Measurements from ENCODE around the gene LIMCH1.
"Not testable (repeated sequence)": the region's sequence is repeated elsewhere in the genome, so short reads cannot be mapped to it uniquely, and the experiment has no call there.

The LIMCH1 gene

GRCh38 chr4:41728573-41728913 is 190.6 kb downstream of the LIMCH1 start:
- no peak for TF ChIP-seq EZH2phosphoT487 (IDR thresholded peaks at IDR 0.05; ENCODE audit: low read depth)
- no peak for TF ChIP-seq CTCF (IDR thresholded peaks at IDR 0.05; ENCODE audit: low read depth, low read length)
- Histone ChIP-seq H3K27ac (ENCODE audit: low read length) (peak overlapping the region; percentile 92), H3K4me3 (ENCODE audit: low read length) (peak overlapping the region; percentile 40), H3K36me3 (replicated peaks; ENCODE audit: low read depth, low read length) (peaks cover 21% of the 10 kb centered on the region), H3K27me3 (ENCODE audit: low read depth, low read length) (no peaks in the 10 kb centered on the region), H4K20me1 (ENCODE audit: insufficient read depth, low read length) (no peaks in the 10 kb centered on the region), H3K9ac (ENCODE audit: low read length) (peak overlapping the region; percentile 45), H3K4me2 (ENCODE audit: low read length) (peak overlapping the region; percentile 70), H3K4me1 (ENCODE audit: low read length) (peaks cover 52% of the 10 kb centered on the region), H3K9me3 (ENCODE audit: insufficient read depth, low read length) (peaks cover 12% of the 10 kb centered on the region), H2AFZ (ENCODE audit: low read depth, low read length) (peak overlapping the region; percentile 35; the same call in 1 of the 2 replicates), H3K79me2 (ENCODE audit: low read length) (no peaks in the 10 kb centered on the region)

- Histone ChIP-seq H3K4me2 (ENCODE audit: low read length) (no peak overlapping the region), H2AFZ (ENCODE audit: low read depth, low read length) (no peak overlapping the region), H3K27me3 (ENCODE audit: low read depth, low read length) (no peaks in the 10 kb centered on the region), H3K9me3 (ENCODE audit: insufficient read depth, low read length) (no peaks in the 10 kb centered on the region), H4K20me1 (ENCODE audit: insufficient read depth, low read length) (no peaks in the 10 kb centered on the region), H3K36me3 (replicated peaks; ENCODE audit: low read depth, low read length) (peaks cover 6% of the 10 kb centered on the region), H3K27ac (ENCODE audit: low read length) (no peak overlapping the region), H3K4me1 (ENCODE audit: low read length) (peaks cover 49% of the 10 kb centered on the region), H3K4me3 (ENCODE audit: low read length) (no peak overlapping the region), H3K9ac (ENCODE audit: low read length) (no peak overlapping the region), H3K79me2 (ENCODE audit: low read length) (no peaks in the 10 kb centered on the region)
- TF ChIP-seq CTCF (IDR thresholded peaks at IDR 0.05; ENCODE audit: low read depth, low read length) (no peak), EZH2phosphoT487 (IDR thresholded peaks at IDR 0.05; ENCODE audit: low read depth) (no peak)
Measured at GRCh38 chr4:41731569-41732126, 193.7 kb downstream of the LIMCH1 start.

- Histone ChIP-seq H3K27ac (ENCODE audit: low read length) (no peak overlapping the region), H3K4me2 (ENCODE audit: low read length) (no peak overlapping the region), H3K79me2 (ENCODE audit: low read length) (no peaks in the 10 kb centered on the region), H2AFZ (ENCODE audit: low read depth, low read length) (no peak overlapping the region; the same call in 1 of the 2 replicates), H3K4me3 (ENCODE audit: low read length) (no peak overlapping the region), H3K9me3 (ENCODE audit: insufficient read depth, low read length) (0 out of 2 replicates have a peak, but pooled peaks cover 5% of the 10 kb centered on the region), H3K27me3 (ENCODE audit: low read depth, low read length) (no peaks in the 10 kb centered on the region), H4K20me1 (ENCODE audit: insufficient read depth, low read length) (no peaks in the 10 kb centered on the region), H3K36me3 (replicated peaks; ENCODE audit: low read depth, low read length) (no peaks in the 10 kb centered on the region), H3K4me1 (ENCODE audit: low read length) (peaks cover 22% of the 10 kb centered on the region), H3K9ac (ENCODE audit: low read length) (no peak overlapping the region)
- TF ChIP-seq CTCF (IDR thresholded peaks at IDR 0.05; ENCODE audit: low read depth, low read length) (no peak), EZH2phosphoT487 (IDR thresholded peaks at IDR 0.05; ENCODE audit: low read depth) (no peak)
Measured at GRCh38 chr4:41734371-41734770, 196.4 kb downstream of the LIMCH1 start.

- not testable (repeated sequence) for H3K27me3 ChIP-seq (ENCODE audit: low read depth, low read length); H3K4me3 ChIP-seq (ENCODE audit: low read length); H3K9ac ChIP-seq (ENCODE audit: low read length); H3K4me2 ChIP-seq (ENCODE audit: low read length); H3K79me2 ChIP-seq (ENCODE audit: low read length); H2AFZ ChIP-seq (ENCODE audit: low read depth, low read length); H4K20me1 ChIP-seq (ENCODE audit: insufficient read depth, low read length); H3K27ac ChIP-seq (ENCODE audit: low read length); H3K9me3 ChIP-seq (ENCODE audit: insufficient read depth, low read length); H3K36me3 ChIP-seq (replicated peaks; ENCODE audit: low read depth, low read length); H3K4me1 ChIP-seq (ENCODE audit: low read length)
Measured at GRCh38 chr4:41737491-41737890, 199.5 kb downstream of the LIMCH1 start.
